Epidermal melanocyte (primary cell): ENCODE measurements around the gene PBOV1.
"Not testable (repeated sequence)": the region's sequence is repeated elsewhere in the genome, so short reads cannot be mapped to it uniquely, and the experiment has no call there.

Experiments
- DNase-seq: peaks from one replicate; pipeline ENCODE4 v3.0.0; 2011; ENCODE audit warnings: low spot score; ENCODE audit not compliant: insufficient read length

The PBOV1 gene

DNA sequence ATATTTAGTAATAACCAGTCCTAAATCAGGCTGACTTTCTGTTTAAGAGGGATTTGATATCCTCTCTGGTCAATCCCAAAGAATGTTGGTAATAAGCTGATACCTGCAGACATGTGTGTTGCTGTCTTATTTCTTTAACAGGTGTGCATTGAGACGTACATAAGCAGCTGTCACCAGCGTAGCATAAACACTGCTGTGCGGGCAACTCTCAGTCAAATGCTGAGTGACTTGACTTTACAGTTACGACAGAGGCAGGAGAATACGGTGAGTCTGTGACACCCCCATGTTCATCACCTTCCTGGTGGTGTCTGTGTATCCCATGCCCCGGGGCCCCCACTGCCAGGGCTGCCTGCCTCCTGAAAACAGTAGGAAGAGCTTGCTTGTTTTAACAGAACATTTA, 20.1 kb upstream of the PBOV1 start:
- no peak for DNase-seq

DNA sequence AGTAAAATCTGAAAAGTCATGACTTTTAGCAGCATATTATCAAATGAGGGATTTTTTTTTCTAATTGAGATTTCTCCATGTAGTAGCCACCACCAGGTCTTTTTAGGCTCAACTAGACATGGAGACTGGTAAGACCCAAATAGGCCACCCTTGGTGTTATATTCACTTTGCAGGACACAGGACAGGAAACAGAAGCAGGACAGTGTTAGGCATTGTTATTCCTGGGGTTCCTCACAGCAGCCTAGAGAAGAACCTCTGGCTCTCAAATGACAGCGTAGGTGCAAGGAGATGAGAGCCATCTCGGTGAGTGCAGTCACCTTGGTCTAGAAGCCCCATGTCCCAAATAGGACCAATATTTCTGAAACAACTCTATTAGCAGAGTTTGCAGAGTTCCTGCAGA, 19.2 kb upstream of the PBOV1 start:
- DNase-seq: no peak

DNA sequence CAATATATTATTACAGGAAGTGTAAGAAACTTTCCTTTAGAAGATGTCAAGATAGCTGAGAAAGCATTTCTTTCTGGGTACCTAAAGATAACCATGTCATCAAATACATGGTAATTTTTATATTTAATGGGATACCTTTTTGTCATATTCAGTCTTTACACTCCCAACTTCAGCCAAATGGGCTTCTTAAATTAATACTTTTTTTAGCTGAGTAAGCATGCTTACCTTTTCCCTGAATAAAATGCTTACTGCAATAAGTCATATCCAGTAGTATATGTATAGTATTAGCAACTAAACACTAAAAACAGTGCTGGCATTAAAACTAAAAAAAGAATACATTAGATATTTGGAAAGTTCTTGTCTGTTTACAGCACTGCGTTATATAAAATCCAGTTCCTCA, 17.4 kb upstream of the PBOV1 start:
- DNase-seq: no peak

DNA sequence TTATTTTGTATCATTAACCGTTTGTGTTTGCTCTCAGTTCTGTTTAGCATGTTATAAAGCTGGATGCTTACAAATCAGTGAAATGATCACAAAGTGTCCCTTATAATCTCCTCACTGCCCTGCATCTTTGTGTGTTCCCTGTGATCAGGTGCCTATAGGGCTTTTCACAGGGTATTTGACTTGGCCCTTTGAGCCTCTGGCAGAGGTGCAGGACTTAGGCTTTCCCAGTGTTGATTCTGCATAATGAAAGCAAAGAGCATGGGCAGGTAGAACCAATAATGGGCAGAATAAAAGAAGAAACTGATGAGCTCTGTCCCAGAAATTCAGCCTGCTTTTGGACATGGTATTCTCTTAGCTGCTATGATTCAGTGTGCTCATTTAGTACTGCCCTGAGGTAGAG, 16.9 kb upstream of the PBOV1 start:
- DNase-seq: no peak

DNA sequence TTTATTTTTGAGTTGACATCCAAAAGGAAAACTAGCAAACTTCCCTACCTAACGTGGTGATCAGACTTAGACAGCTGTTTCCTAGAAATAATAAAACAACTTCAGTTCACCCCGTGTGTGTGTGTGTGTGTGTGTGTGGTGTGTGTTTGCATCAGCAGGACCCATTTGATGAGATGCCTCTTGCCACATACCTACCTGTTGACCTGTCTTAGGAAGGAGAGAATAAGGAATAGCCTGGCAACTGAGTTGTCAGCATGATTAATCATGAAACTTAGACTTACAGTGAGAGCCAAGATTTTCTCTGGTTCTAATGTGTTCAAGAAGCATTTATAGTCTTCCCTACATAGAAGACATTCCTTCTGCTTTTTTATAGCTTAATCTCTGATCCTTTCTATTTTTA, 16.1 kb upstream of the PBOV1 start:
- DNase-seq: no peak

DNA sequence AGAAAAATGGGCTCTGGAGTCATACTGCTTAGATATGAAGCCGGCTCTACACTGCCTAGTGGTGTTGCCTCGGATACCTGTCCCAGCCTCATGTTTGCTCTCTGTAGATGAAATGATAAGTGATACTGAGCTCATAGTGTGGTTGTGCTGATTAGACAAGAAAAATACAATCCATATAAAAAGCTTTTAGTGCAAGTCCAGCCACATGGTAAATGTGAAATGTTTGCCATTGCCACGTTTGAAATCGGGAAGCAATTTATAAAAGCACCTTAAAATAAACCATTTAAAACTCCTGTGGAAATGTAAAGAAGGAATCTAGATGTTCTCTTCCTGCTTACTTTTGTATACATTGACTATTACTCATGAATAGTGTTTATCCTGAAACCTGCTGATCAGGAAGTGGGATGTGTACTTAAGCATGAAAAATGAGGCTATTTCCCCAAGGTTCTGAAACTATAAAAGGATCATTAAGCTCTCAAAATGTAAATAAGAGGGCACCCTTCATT, 13.1 kb upstream of the PBOV1 start:
- no peak for DNase-seq

DNA sequence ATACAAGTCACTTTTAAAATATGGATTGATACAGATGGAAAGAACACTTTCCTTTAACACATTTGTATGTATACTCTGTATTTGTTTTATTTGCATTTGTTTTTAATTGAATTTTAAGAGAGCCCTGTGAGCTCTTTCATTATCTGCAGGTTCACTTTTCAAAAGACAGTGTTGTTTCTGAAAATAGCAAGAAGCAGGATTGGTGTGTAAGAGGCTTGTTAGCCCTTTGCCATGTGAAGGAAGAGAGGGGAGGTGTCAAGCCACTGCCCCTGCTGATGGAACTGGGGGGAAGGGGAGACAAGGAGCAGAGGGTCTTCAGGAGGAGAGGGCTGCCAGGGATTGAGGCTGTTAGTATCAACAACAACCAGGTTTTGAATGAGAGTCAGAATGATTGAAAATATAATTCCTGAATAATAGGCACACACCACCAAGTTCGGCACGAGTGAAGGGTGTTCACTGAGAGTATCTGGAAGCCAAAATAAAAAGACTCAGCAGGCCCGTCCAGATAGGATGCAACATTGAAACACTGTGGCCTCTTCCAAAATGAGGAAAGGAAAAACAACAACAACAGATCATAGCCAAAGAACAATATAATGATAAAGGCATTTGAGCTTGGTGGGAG, 12.6 kb upstream of the PBOV1 start:
- DNase-seq: no peak

DNA sequence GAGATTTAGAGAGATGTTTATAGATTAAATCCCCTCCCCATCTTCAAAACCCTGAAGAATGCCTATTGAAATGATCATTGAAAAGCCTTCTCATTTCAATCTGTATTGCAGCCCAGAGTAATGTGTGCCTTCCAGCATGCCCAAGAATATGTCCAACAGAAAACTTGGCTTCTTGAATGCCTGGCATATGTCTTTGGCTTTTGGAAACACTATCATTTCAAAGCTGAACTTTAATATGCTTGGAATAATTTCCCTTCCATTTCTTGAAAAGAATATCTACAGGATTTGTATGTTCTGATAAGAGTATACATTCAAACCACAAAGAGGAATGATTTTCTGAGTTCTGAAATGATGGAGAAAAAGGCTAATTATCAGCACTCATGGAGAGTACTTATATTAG, 11.9 kb upstream of the PBOV1 start:
- DNase-seq: no peak

DNA sequence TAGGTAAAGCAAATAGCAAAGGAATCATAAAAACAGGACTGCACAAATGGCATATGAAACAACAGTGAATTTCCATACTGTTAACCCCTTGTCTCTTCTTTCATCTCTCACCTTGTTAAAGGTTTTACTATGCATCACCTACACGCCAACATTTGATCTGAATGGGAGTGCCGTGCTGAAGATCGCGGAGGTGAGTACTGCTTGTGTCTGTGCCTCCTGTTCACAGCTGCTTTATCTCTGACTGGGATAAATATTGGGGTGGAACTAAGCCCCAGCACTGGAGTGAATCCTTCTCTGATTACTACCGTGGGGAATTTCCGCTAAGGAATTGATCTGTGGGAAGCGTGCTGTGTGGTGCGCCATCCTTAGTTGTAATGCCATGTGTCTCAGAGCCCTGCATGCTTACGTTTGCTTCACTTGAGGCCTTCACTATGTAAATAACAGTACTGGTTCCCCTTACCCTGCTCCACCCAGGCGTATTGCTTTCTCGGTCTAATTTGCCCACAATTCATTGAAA, 11.4 kb upstream of the PBOV1 start:
- DNase-seq: no peak

DNA sequence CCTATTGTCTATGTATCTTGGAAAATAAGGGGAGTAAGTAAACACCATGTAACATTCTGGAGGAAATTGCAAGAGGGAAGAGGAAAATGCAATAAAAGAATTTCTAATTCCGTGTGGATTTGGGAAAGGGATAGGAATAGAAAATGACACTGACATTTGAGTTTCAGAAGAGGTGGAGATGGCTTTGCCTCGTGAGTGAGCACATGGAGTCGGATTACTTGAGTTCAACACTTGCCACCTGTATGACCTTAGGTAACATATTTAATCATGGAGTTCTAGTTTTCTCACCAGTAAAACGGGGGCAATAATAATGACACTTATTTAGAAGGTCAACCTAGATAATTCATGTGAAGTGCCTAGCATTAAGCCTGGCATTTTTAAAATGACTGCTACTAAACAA, 10.8 kb upstream of the PBOV1 start:
- DNase-seq: no peak

DNA sequence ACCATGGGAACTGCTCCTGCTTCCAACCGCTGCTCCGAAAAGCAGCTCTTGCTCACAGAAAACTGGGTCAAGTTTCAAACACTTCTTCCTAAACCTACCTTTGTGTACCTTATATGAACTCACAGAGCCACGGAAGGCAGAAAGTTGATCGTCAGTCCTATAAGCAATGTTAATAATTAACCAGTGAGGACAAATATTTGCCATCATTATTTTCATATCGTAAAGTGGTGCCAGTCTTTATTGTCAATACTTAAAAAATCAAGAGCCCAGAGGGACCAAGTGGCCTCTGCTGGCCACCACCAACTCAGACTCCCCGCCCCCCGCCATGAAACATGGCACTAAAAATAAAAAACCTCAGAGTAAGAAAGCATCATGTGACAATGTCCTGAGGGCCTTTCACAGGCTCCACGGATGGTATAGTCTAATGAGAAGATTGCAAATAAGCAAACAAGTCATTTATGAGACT, 9.1 kb upstream of the PBOV1 start:
- DNase-seq: no peak

DNA sequence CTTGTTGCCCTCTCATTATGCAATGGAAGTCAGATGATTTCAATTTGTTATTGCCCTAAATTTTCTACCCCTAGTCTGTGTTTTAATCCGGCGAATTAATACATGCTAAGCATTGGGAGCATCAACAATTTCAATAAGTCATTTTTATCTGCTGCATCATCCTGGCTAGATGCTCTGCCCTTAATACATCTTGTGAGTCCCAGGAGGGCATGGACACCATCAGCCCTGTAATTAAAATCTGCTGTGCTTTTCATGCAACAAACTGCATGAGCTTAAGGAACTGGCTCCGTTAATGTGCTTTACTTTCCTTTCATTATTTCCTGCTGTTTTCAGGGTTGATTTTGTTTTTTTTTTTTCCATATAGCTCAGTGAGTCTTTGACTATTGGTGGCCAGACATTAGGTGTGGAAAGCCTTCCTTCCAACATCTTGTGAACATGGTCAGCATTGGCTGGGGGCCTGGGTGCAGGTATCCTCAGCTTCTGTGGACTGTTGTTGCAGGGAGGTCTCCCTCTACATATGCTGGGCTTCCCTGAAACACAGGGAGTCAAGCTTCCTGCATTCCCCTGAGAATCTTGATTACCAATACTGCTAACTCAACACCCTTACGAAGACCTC, 8.5 kb upstream of the PBOV1 start:
- no peak for DNase-seq

DNA sequence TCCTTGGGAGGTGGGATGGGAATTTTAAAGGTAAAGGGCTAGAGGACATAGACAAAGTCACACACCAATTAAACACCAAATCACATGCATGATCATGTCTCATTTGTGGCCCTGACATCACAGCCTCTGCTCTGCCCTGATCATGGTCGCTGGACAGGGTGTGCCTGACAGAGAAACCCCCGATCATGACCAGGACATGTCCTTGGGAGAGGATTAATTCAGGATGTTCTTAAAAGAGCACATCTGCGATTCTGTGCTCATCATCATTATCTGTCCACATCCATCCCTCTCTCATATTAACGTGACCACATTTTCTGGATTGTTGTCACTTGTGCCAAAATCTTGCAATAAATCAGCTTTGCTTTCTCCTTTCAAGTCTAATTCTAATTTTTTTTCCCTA, 7.7 kb upstream of the PBOV1 start:
- no peak for DNase-seq

DNA sequence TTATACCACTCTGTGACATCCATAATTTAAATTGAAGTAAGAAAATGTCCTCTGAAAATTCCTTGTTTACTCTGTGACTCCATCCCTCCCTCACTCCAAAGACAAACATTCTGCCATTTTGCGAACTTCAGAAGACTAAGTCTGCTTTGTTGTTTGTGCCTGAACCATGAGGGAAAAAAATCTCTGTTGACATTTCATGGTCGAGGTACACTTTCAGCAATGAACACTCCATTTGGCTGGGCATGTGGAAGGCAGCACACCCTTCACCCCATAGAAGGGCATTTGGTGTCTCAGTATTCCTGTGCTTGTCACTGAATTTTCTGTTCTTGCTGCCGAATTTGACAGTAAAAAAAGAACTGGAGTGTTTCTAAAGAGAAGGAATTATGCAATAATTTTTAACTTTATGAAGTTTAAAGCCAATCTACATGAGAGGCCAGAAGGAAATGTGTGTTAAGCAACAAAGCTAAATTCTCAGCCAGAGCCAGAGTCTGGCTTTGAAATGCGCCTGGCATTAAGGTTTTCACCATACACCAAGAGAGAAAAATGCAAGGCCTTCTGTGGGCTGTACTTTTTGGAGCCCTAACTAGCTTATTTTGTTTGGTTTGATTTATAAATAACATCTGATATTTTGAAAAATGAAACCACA, 4.7 kb upstream of the PBOV1 start:
- DNase-seq: no peak

DNA sequence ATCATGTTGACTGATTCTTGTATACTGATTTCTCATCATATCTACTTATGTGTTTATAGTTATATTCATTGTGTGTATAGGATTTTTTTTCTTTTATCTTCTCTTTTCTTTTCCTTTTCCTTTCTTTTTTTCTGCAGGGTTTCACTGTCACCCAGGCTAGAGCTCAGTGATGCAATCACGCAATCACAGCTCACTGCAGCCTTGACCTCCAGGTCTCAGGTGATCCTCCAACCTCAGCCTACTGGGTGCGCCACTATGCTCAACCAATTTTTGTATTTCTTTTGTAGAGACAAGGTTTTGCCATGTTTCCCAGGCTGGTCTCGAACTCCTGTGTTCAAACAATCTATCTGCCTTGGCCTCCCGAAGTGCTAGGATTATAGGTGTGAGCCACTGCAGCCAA, 1.6 kb upstream of the PBOV1 start:
- DNase-seq: no peak

DNA sequence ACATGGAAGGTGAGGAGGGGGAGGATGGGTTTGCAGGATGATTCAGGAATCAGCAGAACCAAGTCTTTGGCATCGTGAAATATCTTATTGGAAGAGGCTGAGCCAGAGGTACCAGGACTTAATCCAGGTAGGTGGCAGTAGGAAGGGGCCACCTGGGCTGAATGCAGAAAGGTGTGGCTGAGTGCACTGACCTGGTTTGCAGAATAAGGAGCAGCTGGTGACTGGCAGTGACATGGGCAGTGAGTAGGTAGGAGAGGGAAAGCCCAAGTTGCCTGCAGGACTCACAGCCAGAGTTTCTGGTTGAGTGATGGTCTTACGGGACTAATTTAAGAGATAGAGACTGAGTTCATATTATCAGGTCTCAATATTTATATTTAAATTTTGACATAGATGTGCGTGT, 1.1 kb upstream of the PBOV1 start:
- DNase-seq: no peak

DNA sequence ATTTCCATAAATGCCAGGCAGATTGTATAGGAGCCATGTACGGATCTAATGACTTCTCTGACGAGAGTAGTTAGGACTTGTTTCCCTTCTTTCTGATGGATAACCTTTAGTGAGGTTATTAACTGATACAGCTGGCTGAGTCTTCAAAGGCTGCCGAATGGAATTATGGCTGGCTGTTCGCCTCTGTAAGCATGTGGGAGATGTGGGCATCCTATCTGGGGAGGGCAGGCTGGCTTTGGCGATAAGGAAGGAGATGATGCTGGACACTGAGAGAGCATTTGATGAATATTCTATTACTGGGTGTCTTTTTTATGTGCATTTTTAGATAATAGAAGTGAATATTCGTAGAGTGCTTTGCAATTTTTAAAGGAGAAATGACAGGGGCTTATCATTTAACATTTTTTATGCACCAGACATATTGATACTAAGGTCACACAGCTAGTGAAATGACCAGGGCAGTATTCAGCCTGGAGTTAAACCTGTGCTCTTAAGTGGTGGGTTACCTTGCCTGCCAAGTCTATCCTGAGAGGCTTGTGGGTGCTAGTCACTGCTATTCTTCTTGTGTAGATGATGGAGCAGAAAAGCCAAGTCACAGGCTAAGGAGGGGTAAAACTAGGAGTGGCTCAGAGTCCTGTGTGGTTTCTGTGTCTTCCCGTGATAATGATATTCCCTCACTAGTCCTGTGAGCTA, 3.1 kb downstream of the PBOV1 start:
- DNase-seq: no peak

DNA sequence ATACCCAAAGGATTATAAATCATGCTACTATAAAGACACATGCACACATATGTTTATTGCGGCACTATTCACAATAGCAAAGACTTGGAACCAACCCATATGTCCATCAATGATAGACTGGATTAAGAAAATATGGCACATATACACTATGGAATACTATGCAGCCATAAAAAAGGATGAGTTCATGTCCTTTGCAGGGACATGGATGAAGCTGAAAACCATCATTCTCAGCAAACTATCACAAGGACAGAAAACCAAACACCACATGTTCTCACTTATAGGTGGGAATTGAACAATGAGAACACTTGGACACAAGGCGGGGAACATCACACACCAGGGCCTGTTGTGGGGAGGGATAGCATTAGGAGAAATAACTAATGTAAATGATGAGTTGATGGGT, 5.8 kb downstream of the PBOV1 start:
- DNase-seq: not testable (repeated sequence)

DNA sequence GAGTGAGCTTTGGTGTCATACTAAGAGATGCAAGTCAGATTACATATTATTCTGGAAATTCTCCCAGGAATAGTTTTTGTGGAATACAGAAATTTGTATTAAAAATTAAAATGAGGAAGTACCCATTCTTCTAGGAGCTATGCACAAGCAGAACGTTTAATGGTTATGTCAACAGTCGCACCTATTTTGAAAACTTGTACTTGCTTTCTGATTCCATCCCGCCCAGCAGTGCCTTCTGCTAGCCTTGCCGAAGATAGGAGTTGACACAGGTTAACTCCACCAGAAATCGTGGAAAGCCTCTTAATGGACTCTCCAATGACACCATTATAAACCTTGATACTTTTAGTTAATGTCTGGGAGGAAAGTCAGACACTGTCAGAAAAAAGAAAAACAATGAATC, 6.7 kb downstream of the PBOV1 start:
- DNase-seq: no peak

DNA sequence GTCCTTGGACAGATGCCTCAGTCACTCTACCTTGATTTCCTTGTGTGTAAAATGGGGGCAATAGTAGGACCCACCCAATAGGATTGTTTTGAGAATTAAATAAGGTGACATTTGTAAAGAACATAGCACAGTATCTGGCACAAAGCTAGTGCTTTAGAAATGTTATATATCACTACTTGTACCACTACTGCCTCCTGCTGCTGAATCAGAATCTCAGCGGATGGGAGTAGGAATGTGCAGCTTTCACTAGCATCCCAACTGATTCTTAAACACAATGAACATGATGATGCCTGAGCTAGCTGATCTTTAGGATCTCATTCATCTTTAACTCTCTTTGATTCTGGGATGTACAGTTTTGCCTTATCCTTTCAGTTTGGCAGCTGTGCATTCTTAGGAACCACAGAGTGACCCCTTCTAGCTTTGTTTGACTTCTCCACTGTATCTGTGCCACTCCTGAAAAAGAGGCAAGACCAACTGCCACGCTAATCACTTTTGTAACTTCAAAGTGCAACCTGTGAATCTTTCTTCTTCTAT, 7.2 kb downstream of the PBOV1 start:
- no peak for DNase-seq

DNA sequence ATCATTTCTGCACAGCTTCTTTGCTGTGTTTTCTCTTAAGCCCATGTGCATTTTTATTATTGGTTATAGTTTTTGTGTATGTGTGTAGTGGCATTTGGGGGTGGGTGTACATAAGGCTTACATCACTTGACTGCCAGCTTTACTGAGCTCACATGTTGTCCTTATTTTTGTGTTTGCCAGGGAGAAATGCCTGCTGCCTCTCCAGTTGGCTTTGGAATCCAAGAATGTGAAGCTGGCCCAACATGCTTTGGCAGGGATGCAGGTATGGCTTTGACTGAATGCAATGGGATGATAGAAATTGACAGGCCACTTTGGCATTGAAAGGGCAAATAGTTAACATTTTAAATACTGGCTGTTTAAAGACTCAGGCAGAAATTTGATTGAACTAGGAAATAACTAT, 11.4 kb downstream of the PBOV1 start:
- no peak for DNase-seq
